ENCODE data around the gene SHISA6.
"Not testable (repeated sequence)": the region's sequence is repeated elsewhere in the genome, so short reads cannot be mapped to it uniquely, and the experiment has no call there.

The SHISA6 gene

DNA sequence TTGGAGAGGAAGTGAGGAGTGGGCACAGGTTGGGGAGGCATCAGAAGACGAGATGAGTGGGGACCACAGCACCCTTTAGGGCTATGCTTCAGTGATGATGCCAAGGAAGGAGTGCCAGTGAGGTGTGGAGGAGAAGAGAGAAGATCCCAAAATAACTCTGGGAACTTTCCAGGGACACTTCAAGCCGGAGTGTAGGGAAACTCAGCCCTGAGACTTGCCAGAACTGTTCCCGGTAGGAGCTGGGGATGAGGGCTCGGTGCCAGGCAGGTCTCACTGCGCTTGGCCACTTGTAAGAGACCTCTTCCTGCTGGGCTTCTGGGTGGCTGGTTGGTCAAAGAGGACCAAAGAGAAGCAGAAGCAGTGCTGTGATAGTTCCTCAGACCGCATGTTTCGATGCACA is 63.6 kb downstream of the SHISA6 start:
- Histone ChIP-seq H3K27me3 (ENCODE audit: insufficient read depth, low read length) (no peaks in the 10 kb centered on the region), H3K4me1 (ENCODE audit: insufficient read depth, low read length) (peaks cover 7% of the 10 kb centered on the region; the same call in 1 of the 2 replicates), H3K9ac (ENCODE audit: low read depth, low read length) (no peak overlapping the region), H3K4me3 (ENCODE audit: low read length) (no peak overlapping the region), H3K36me3 (ENCODE audit: insufficient read depth, low read depth, low read length) (no peaks in the 10 kb centered on the region), H3K9me3 (ENCODE audit: insufficient read depth, low read depth, low read length) (no peaks in the 10 kb centered on the region; the same call in 1 of the 2 replicates), H3K27ac (ENCODE audit: low read length) (no peak overlapping the region)

DNA sequence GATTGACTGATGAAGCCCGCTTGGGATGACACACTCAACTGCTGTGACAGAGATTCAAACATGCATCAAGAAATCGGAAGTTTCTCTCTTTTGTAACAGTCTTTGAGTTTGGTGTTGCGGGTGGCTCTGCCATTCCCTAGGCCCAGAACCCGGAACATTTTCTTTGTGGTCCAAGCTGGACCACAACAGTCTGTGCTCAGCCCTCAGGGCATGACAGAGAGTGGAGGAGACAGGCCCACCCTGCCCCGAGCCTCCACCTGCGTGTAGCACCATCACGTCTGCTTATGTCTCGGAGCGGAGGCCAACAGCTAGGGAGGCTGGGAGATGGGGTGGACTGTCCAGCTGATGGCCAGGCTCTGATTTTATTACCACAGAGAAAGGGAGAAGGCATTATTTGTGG is 64.5 kb downstream of the SHISA6 start:
- Histone ChIP-seq H3K27ac (ENCODE audit: low read length) (no peak overlapping the region), H3K36me3 (ENCODE audit: insufficient read depth, low read depth, low read length) (no peaks in the 10 kb centered on the region), H3K27me3 (ENCODE audit: insufficient read depth, low read length) (no peaks in the 10 kb centered on the region), H3K9me3 (ENCODE audit: insufficient read depth, low read depth, low read length) (no peaks in the 10 kb centered on the region; the same call in 1 of the 2 replicates), H3K9ac (ENCODE audit: low read depth, low read length) (no peak overlapping the region), H3K4me3 (ENCODE audit: low read length) (no peak overlapping the region), H3K4me1 (ENCODE audit: insufficient read depth, low read length) (peaks cover 7% of the 10 kb centered on the region; the same call in 1 of the 2 replicates)

DNA sequence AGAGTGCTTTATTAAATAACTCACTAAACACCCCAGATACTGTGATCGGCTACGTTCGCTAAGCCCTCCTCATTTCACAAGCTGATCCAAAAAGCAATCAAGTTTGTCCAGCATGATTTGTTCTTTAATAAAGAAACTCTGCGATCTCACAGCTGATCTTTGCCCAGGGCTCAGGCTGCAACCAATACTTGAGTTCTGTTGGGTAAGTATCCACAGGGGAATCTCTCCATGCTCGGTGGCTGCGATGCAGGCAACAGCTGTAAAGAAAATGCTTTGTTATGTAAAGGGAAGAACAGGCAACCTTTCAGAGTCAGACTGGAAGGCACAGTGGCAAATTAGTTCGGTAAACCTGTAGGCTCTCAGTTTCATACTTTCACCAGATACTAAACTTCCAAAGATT is 67.5 kb downstream of the SHISA6 start:
- Histone ChIP-seq H3K4me1 (ENCODE audit: insufficient read depth, low read length) (peaks cover 7% of the 10 kb centered on the region; the same call in 1 of the 2 replicates), H3K27me3 (ENCODE audit: insufficient read depth, low read length) (no peaks in the 10 kb centered on the region), H3K4me3 (ENCODE audit: low read length) (0 out of 2 replicates have a peak overlapping the region, but pooled peaks have one; percentile 8), H3K27ac (ENCODE audit: low read length) (no peak overlapping the region), H3K9me3 (ENCODE audit: insufficient read depth, low read depth, low read length) (no peaks in the 10 kb centered on the region), H3K36me3 (ENCODE audit: insufficient read depth, low read depth, low read length) (no peaks in the 10 kb centered on the region), H3K9ac (ENCODE audit: low read depth, low read length) (no peak overlapping the region)

DNA sequence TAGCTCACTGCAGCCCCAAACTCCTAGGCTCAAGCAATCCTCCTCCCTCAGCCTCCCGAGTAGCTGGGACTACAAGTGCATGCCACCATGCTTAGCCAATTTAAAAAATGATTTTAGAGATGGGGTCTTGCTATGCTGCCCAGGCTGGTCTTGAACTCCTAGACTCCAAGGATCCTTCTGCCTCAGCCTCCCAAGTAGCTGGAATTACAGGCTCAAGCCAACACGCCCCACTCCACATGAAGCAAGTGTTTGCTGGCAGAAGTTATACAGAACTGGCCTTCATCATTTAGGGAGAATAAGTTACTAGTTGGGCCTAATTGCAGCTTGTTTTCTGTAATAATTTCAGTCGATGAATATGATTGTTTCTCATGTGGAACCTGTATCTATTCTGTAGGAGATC is 68.0 kb downstream of the SHISA6 start:
- Histone ChIP-seq H3K4me1 (ENCODE audit: insufficient read depth, low read length) (peaks cover 7% of the 10 kb centered on the region; the same call in 1 of the 2 replicates), H3K27ac (ENCODE audit: low read length) (no peak overlapping the region), H3K9me3 (ENCODE audit: insufficient read depth, low read depth, low read length) (no peaks in the 10 kb centered on the region)

DNA sequence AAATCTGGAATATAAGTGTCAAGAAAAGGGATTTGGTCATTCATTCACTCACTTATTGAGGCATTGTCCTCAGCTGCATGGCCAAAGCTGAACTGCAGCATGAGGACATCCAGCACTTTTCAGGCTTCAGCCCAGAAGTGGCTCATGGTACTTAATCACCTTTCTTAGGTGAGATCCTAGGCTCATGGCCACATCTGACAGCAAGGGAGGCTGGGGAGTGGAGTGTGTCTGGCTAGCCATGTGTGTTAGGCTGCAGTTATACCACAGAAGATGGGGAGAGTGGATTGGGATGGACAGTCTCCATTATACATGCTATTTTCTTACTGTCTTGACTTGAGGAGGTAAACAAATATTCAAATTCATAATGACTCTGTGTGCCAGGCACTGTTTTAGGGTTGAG is 68.8 kb downstream of the SHISA6 start:
- H3K9me3 ChIP-seq (ENCODE audit: insufficient read depth, low read depth, low read length): no peaks in the 10 kb centered on the region

More for the DNA sequence above, 68.0 kb downstream of the SHISA6 start:
- Histone ChIP-seq H3K36me3 (ENCODE audit: insufficient read depth, low read depth, low read length) (no peaks in the 10 kb centered on the region), H3K9ac (ENCODE audit: low read depth, low read length) (no peak overlapping the region), H3K4me3 (ENCODE audit: low read length) (no peak overlapping the region), H3K27me3 (ENCODE audit: insufficient read depth, low read length) (no peaks in the 10 kb centered on the region)

DNA sequence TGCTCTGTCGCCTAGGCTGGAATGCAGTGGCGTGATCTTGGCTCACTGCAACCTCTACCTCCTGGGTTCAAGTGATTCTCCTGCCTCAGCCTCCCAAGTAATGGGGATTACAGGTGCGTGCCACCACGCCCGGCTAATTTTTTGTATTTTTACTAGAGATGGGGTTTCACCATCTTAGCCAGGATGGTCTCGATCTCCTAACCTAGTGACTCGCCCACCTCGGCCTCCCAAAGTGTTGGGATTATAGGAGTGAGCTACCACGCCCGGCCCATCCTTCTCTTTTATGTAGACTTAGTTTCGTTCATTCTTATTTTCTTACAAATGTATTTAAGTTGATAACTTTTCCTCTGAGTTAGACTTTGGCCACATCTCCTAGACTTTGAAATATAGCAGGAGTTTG is 75.4 kb downstream of the SHISA6 start:
- not testable (repeated sequence) for H3K36me3 ChIP-seq (ENCODE audit: insufficient read depth, low read depth, low read length); H3K4me3 ChIP-seq (ENCODE audit: low read length); H3K27ac ChIP-seq (ENCODE audit: low read length); H3K27me3 ChIP-seq (ENCODE audit: insufficient read depth, low read length); H3K9me3 ChIP-seq (ENCODE audit: insufficient read depth, low read depth, low read length); H3K4me1 ChIP-seq (ENCODE audit: insufficient read depth, low read length); H3K9ac ChIP-seq (ENCODE audit: low read depth, low read length)

More for the DNA sequence above, 68.8 kb downstream of the SHISA6 start:
- Histone ChIP-seq H3K27me3 (ENCODE audit: insufficient read depth, low read length) (no peaks in the 10 kb centered on the region), H3K4me1 (ENCODE audit: insufficient read depth, low read length) (peaks cover 7% of the 10 kb centered on the region; the same call in 1 of the 2 replicates), H3K9ac (ENCODE audit: low read depth, low read length) (no peak overlapping the region), H3K4me3 (ENCODE audit: low read length) (no peak overlapping the region), H3K27ac (ENCODE audit: low read length) (no peak overlapping the region), H3K36me3 (ENCODE audit: insufficient read depth, low read depth, low read length) (no peaks in the 10 kb centered on the region)

DNA sequence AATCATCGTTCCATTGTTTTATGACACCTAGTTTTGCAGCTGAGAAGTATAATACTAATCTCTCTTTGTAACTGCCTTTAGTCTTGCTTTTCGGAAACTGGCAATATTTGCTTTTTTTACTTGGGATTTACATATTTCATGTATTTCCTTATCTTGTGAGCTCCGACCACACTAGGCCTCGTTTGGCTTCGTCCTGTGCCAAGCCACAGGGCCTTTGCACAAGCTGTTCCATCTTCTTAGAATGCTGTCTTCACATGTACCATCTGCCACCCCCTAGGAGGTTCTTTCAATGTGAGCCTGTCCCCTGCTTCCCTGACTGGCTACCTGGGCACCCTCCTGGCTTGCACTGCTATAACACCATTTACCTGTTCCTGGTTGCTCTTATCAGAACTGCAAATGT is 77.2 kb downstream of the SHISA6 start:
- H3K4me1 ChIP-seq (ENCODE audit: insufficient read depth, low read length): no peaks in the 10 kb centered on the region

DNA sequence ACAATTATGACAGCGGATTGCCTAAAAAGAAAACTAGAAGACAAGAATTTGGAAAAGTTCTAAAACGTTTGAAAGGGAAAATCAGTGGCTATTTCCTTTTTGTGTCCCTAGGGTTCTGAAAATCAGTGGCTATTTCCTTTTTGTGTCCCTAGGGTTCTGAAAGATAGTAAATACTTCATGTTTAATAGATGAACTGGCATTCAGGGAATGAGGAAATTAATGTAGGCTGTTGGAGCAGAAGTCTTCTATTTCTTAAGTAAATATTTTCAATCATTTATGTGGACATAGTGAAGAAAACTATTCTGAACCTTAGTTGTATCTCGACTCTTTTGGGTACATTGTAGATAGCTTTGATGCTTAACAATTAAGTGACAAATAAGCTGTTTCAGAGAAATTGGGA is 78.9 kb downstream of the SHISA6 start:
- Histone ChIP-seq H3K9me3 (ENCODE audit: insufficient read depth, low read depth, low read length) (0 out of 2 replicates have a peak, but pooled peaks cover 3% of the 10 kb centered on the region), H3K9ac (ENCODE audit: low read depth, low read length) (no peak overlapping the region), H3K4me3 (ENCODE audit: low read length) (no peak overlapping the region), H3K4me1 (ENCODE audit: insufficient read depth, low read length) (no peaks in the 10 kb centered on the region), H3K36me3 (ENCODE audit: insufficient read depth, low read depth, low read length) (no peaks in the 10 kb centered on the region), H3K27ac (ENCODE audit: low read length) (no peak overlapping the region), H3K27me3 (ENCODE audit: insufficient read depth, low read length) (no peaks in the 10 kb centered on the region)

More for the DNA sequence above, 77.2 kb downstream of the SHISA6 start:
- Histone ChIP-seq H3K27me3 (ENCODE audit: insufficient read depth, low read length) (no peaks in the 10 kb centered on the region), H3K9me3 (ENCODE audit: insufficient read depth, low read depth, low read length) (0 out of 2 replicates have a peak, but pooled peaks cover 3% of the 10 kb centered on the region), H3K9ac (ENCODE audit: low read depth, low read length) (no peak overlapping the region), H3K36me3 (ENCODE audit: insufficient read depth, low read depth, low read length) (no peaks in the 10 kb centered on the region), H3K4me3 (ENCODE audit: low read length) (no peak overlapping the region), H3K27ac (ENCODE audit: low read length) (no peak overlapping the region)

DNA sequence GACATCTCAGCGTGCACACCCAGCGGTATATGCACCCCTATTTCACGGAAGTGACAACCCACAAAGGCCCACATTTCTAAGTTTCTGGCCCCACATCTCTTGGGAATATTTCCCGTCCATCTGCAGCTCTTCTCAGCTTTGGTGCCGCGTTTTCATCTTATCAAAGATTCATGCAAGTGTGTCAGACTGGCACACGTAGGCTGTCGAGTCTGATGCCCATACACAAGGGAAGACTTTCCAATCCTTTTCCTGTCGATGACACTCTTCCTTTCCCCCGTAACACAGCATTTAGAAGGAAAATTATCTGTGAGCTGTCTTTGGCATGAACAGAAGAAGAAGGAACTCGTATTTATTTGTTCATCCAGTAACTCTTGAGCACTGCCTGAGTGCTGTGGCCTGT is 83.0 kb downstream of the SHISA6 start:
- Histone ChIP-seq H3K4me3 (ENCODE audit: low read length) (no peak overlapping the region), H3K9ac (ENCODE audit: low read depth, low read length) (no peak overlapping the region), H3K36me3 (ENCODE audit: insufficient read depth, low read depth, low read length) (no peaks in the 10 kb centered on the region), H3K4me1 (ENCODE audit: insufficient read depth, low read length) (no peaks in the 10 kb centered on the region), H3K27me3 (ENCODE audit: insufficient read depth, low read length) (no peaks in the 10 kb centered on the region), H3K27ac (ENCODE audit: low read length) (no peak overlapping the region), H3K9me3 (ENCODE audit: insufficient read depth, low read depth, low read length) (0 out of 2 replicates have a peak, but pooled peaks cover 3% of the 10 kb centered on the region)

DNA sequence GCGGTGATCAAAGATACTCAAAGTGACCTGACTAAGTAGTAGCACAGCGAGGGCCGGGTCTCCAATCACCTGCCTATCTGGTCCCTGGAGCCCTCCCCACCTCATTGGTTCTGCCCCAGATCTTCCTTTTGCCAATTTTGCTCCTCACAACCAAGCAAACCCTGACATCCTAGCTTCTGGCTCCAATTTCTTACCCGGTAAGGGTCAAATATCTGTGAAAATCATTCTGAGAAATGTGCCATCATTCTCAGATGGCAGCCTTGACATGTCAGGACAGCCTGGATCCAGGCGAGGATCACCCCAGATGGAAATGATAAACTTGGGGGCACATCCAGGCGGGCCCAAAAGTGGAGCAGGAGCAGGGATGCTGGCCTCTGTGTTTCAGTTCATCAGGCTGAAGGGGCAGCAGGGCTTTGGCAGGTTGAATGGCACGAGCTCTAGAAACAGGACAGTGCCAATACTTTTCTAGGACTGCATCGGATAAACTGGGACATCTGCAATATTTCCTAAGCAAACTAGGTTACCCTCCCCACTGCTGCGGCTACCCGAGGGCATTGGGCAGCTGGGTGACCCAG is 83.9 kb downstream of the SHISA6 start:
- no peak overlapping the region for H3K27ac ChIP-seq (ENCODE audit: low read length)

DNA sequence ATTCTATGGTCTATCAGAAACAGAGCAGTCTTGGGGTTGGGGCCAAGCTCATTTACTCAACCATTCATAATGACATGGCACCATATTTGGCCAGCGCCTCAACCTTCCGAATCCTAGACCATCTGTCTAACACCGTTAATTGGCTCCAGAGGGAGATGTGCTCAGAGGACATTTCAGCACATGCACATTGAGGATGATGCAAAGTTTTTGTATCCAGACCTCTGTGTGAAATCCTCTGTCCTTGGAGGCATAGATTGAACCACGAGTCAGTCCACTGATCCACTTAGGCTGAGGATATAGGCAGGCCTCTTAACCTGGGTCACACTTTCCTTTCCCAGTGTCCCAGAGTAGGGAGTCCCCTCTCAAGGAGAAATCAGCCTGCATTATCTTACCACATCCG is 85.5 kb downstream of the SHISA6 start:
- Histone ChIP-seq H3K9ac (ENCODE audit: low read depth, low read length) (no peak overlapping the region), H3K27me3 (ENCODE audit: insufficient read depth, low read length) (no peaks in the 10 kb centered on the region), H3K36me3 (ENCODE audit: insufficient read depth, low read depth, low read length) (no peaks in the 10 kb centered on the region), H3K9me3 (ENCODE audit: insufficient read depth, low read depth, low read length) (no peaks in the 10 kb centered on the region), H3K27ac (ENCODE audit: low read length) (no peak overlapping the region), H3K4me3 (ENCODE audit: low read length) (no peak overlapping the region), H3K4me1 (ENCODE audit: insufficient read depth, low read length) (peaks cover 14% of the 10 kb centered on the region)

More for the DNA sequence above, 83.9 kb downstream of the SHISA6 start:
- Histone ChIP-seq H3K9ac (ENCODE audit: low read depth, low read length) (no peak overlapping the region), H3K4me1 (ENCODE audit: insufficient read depth, low read length) (peaks cover under 1% of the 10 kb centered on the region; the same call in 1 of the 2 replicates), H3K27me3 (ENCODE audit: insufficient read depth, low read length) (no peaks in the 10 kb centered on the region), H3K9me3 (ENCODE audit: insufficient read depth, low read depth, low read length) (0 out of 2 replicates have a peak, but pooled peaks cover 3% of the 10 kb centered on the region), H3K4me3 (ENCODE audit: low read length) (no peak overlapping the region), H3K36me3 (ENCODE audit: insufficient read depth, low read depth, low read length) (no peaks in the 10 kb centered on the region)

DNA sequence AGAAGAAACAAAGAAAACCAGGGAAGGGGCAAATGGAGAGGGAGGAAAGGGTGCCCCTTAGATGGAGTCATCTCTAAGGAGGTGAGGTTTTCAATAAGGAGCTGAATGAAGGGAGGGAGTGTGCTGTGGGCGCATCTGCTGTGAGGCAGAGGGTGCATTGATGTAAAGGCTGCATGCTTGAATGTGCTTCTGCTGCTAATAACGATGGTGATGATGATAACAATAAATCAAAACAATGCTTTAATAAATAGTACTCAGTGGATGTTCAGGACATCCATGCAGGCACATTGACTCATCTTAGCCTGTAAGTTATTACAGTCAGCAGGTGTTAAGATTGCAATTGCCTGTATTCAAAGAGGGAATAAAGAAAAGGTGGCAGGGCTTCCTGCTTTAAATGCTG is 87.8 kb downstream of the SHISA6 start:
- Histone ChIP-seq H3K27me3 (ENCODE audit: insufficient read depth, low read length) (no peaks in the 10 kb centered on the region), H3K4me1 (ENCODE audit: insufficient read depth, low read length) (peaks cover 20% of the 10 kb centered on the region)

More for the DNA sequence above, 87.8 kb downstream of the SHISA6 start:
- no peak overlapping the region for H3K9ac ChIP-seq (ENCODE audit: low read depth, low read length)
- no peak overlapping the region for H3K4me3 ChIP-seq (ENCODE audit: low read length)
- no peaks in the 10 kb centered on the region for H3K36me3 ChIP-seq (ENCODE audit: insufficient read depth, low read depth, low read length)
- H3K9me3 ChIP-seq (ENCODE audit: insufficient read depth, low read depth, low read length): no peaks in the 10 kb centered on the region
- no peak overlapping the region for H3K27ac ChIP-seq (ENCODE audit: low read length)

Data from iPS-20b (cell line).